ENCODE results near the gene LMTK3.

The LMTK3 gene, protein sequence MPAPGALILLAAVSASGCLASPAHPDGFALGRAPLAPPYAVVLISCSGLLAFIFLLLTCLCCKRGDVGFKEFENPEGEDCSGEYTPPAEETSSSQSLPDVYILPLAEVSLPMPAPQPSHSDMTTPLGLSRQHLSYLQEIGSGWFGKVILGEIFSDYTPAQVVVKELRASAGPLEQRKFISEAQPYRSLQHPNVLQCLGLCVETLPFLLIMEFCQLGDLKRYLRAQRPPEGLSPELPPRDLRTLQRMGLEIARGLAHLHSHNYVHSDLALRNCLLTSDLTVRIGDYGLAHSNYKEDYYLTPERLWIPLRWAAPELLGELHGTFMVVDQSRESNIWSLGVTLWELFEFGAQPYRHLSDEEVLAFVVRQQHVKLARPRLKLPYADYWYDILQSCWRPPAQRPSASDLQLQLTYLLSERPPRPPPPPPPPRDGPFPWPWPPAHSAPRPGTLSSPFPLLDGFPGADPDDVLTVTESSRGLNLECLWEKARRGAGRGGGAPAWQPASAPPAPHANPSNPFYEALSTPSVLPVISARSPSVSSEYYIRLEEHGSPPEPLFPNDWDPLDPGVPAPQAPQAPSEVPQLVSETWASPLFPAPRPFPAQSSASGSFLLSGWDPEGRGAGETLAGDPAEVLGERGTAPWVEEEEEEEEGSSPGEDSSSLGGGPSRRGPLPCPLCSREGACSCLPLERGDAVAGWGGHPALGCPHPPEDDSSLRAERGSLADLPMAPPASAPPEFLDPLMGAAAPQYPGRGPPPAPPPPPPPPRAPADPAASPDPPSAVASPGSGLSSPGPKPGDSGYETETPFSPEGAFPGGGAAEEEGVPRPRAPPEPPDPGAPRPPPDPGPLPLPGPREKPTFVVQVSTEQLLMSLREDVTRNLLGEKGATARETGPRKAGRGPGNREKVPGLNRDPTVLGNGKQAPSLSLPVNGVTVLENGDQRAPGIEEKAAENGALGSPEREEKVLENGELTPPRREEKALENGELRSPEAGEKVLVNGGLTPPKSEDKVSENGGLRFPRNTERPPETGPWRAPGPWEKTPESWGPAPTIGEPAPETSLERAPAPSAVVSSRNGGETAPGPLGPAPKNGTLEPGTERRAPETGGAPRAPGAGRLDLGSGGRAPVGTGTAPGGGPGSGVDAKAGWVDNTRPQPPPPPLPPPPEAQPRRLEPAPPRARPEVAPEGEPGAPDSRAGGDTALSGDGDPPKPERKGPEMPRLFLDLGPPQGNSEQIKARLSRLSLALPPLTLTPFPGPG (N-terminal part only)

DNA sequence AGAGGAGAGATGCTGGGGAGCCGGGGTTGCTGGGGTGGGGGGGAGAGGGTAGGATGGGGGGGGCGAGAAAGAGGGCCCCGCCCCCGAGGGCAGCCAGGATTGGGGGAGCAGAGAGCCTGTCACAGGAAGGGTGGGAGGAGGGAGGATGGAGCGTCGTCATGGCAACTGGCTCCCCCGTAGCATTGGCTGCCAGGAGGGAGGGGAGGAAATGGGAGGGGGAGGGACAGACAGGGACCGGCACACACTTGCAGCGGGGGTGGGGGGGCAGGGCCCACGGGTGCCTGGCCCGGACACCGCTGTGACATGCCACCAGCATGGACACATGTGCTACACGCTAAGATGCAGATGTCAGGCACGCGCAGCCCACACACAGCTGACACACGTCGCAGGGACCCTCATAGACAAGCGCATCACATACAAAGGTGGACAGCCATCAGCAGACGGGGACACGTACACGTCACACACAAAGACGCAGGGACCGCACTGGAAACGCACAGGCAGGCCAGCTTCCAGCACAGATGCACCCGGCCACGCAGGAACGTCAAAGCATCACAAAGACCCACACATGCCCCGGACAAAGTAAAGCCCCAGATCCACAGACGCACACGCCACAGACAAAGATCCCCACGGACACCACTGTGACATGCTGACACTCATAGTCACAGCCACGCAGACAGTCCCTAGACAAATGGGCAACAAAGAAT, at the start of gene LMTK3:
Gene LMTK3 (minus strand): TSS at position 36 of the 704 bp plus-strand sequence. CDS start 259 bp downstream, outside the sequence.
- peak; percentile 63 for DNase-seq

- no peak for DNase-seq
Observed at GRCh38 chr19:48561412-48561811, 49.8 kb upstream of the LMTK3 start.

- DNase-seq, result no peak
Observed at GRCh38 chr19:48560095-48560530, 48.5 kb upstream of the LMTK3 start.

GRCh38 chr19:48558018-48558684, 46.5 kb upstream of the LMTK3 start:
- no peak for DNase-seq

GRCh38 chr19:48556825-48557224, 45.2 kb upstream of the LMTK3 start:
- no peak for DNase-seq

DNA sequence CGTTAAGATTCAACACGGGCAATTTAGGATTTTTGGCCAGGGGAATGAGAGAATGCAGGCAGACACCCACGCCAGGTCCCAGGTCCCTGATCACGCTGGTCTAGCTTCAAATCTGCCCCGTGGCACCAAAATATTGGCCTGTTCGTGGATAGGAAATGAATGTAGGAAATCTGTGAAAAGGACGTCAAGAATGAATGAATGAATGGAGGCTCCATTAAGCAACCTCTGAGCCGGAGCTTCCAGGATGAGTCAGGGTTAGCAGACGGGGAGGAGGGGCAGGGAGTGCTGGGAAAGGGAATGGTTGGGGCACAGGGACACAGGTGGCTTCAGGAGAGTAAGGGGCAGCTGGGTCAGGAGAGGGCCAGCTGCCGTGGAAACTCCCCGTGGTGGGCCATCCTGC, 44.5 kb upstream of the LMTK3 start:
- no peak for DNase-seq

DNA sequence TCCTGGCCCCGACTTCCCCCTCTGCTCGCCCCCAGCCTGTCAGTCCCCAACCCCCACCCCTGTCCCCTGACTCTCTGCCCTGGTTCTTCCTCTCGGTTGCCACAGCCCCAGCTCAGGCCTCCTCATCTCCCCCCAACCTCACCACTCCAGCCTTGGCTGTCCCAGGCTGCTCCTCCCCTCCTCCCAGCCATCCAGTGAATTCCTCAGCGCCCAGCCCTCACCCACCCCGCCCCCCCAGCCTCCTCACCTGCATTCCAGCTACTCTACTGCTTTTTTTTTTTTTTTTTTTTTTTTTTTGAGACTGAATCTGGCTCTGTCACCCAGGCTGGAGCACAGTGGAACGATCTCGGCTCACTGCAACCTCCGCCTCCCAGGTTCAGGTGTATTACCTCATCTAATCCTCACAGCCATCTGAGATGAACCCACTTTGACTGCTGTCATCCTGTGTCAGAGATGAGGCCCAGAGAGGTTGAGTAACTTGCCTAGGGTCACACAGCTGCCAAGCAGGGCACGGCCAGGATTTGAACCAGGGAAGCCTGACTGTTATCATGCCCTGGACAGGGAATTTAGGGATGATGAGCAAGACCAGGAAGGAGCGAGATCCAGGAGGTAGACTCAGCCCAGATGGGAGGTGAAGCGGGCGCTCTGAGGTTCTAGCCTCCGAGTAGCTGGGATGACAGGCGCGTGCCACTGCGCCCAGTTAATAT, 42.9 kb upstream of the LMTK3 start:
- no peak for DNase-seq

DNA sequence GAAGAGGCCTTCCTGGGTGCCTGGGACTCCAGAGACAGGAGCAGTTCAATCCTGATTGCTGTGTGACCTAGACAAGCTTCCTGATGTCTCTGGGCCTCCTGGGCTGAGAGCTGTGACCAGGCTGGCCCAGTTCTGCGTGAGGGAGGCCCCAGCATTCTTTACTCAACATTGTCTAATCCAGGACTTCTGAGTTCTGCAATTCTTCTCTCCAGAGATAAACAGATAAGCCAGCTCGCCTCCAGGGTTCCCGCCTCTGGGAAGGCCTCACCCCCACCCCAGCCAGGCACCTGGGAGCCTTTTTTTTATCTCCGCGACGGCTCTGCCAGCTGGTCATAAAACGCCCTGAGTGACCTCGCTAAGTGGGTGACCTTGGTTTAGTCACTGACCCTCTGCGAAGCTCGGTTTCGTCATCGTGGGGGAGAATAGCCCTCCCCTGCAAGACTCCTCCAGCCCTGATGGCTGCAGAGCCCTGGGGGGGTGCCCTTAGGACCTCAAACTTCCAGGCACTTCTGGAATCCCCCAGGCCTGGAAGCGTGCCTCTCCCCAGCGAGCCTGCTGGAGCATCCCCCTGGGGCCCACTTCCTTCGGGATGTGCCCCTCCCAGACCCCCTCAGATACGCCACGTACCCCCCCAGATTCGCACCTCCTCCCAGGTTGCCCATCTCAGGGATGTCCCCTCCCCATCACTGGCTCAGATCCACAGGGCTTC, 42.2 kb upstream of the LMTK3 start:
- no peak for DNase-seq

DNA sequence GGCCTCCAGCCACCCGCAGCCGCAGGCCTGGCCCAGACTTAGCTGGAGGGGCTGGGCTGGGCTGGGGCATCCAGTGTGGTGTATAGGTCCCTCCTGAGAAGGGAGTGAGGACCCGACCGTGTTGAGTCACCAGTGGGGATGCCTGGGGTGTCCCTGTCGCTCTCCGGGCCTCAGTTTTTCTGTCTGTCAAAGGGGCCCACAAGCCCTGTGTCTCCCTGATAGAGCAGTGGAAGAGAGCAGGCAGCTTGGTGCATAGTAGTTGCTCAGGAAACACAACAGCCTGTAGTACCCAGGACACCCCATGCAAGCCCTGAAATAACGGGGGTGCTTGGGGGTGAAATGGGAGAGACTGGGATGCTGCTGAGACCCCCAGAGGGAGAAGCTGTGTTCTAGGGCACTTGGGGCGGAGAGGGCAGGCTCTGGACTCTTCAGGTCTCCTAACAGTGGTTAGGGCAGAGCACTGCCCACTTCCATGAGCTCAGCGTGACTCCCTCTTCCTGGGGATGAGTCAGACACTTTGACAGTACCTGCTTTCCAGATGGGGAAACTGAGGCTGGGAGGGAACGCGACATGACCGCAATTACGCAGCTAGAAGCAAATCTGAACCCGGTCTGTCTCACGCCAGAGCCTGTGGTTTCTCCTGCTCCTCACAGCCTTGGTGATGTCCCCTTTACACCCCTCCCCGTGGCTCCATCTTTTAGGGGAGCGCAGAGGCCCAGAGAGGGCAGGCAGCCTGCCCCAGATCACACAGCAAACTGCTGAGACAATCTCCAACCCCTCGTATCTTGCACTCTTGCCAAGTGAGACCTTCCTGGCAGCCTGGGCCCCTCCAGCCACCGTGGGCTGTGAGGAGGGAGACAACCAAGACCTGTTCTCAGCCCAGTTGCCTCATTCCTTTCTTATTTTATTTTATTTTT, 41.0 kb upstream of the LMTK3 start:
- DNase-seq, result no peak

DNA sequence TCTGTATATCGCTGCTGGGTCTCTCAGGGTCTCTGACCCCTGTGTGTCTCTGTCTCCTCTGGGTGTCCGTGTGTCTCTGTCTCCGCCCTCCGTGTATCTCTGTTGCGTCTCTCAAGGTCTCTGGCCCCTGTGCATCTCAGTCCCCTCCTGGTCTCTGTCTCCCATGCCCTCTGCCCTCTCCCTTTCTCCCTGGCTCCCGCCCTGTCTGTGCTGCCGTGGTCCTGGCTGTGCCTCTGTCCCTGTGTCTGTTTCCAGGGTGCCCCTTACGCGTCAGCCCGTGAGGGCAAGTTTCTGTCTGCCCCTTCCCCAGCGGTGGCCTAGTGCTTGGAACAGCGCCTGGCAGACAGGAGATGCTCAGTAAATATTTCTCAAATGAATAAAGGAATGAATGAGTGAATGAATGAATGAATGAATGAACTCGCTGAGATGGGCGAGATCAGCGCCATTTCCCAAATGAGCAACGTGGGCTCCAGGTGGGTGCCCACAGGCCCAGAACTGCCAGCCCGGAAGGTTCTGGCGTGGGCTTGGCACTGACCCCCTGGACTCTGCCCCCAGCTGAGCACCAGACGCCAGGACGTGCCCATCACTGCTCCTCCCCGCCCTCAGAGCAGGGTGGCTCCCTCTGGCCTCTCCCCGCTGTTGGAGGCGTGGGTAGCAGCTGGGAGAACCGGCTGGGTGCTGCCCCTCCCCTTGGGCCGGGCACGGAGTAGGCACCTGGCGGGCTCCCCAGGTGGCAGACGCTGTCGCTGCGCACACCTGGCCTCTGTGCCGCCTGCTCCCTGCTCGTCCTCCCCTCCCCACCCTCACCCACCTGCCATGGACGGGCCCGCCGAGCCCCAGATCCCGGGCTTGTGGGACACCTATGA, 40.0 kb upstream of the LMTK3 start, which contains the start of gene SULT2B1:
Gene SULT2B1 (plus strand): TSS at position 736 of the 866 bp plus-strand sequence. CDS start 81 bp downstream, at position 817.
- no peak for DNase-seq

DNA sequence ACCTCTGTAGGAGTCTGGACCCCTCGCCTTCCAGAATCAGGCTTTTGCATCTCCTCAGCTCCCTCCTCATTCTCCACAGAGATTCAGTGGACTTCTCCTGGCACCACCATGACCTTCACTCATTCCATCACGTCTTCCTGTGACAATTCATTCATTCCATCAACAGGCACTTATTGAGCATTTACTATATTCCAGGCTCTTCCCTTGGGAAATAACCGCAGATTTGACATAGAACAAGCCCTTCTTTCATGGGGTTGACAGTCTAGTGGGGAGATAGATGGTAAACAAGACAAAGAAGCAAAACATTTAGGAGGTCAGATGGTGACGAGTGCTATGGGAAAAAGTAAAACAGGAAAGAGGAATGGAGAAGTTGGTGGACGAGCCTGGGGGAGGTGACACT, 37.7 kb upstream of the LMTK3 start:
- no peak for DNase-seq

- DNase-seq, result no peak
Observed at GRCh38 chr19:48548253-48548911, 36.7 kb upstream of the LMTK3 start.

- no peak for DNase-seq
Observed at GRCh38 chr19:48547722-48548121, 36.1 kb upstream of the LMTK3 start.

DNA sequence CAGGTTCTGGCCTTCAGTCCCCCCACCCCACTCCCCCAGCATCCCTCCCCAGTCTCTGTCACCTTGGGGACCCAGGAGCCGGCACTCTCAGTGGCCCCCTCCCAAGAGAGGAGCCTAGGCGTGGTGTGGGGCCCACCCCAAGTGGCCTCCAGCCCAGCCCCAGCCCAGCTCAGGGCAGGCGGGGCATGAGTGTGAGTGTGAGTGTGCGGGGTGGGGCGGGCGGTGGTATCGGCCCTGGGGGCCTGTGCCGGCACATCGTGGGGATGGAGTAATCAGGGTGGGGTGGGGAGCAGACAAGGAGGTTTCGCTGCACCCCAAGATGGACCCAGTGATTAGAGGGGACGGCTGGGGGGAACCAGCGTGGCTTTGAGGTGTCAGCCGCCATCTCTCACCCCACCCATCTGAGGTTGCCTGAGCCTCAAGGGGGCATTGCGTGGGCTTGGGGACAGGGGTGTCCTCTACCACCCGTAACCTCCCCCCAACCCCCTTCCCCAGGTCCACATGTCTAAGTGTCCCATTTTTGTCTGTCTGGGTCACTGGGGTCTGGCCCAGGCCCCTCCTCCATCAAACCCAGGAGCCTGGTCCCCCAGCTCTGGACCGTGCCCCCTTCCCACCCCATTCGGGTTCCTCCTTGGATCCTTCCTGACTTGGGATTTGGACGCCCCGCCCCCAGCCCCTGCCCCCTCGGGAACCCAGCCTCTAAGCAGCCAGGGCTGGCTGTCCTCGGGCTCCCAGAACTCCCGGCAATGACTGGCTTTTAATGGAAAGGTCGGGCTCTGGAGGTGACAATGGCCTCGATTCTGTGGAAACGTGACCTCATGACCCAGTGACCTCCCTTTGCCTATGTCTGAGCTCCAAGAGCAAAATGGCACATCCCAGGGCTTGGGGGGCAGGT, 33.5 kb upstream of the LMTK3 start:
- DNase-seq, result no peak

GRCh38 chr19:48543121-48543710, 31.6 kb upstream of the LMTK3 start:
- DNase-seq, result no peak

GRCh38 chr19:48541813-48542212, 30.2 kb upstream of the LMTK3 start:
- no peak for DNase-seq

All from stimulated activated CD4-positive, alpha-beta T cell treated with anti-CD3 and anti-CD28 coated beads, Interleukin-12 subunit alpha, Interleukin-12 subunit beta, amount 100 ng/mL, for 4 hours (primary cell).